HG03064 (cell line): ENCODE results near the gene DZIP1.

ENCODE experiments used
- ATAC-seq: cut with Tn5 transposase; IDR thresholded peaks from one replicate; pipeline ENCODE4 v1.9.1; 2021; ENCODE audit warnings: low read depth; ENCODE audit not compliant: unreplicated experiment

The DZIP1 gene

DNA sequence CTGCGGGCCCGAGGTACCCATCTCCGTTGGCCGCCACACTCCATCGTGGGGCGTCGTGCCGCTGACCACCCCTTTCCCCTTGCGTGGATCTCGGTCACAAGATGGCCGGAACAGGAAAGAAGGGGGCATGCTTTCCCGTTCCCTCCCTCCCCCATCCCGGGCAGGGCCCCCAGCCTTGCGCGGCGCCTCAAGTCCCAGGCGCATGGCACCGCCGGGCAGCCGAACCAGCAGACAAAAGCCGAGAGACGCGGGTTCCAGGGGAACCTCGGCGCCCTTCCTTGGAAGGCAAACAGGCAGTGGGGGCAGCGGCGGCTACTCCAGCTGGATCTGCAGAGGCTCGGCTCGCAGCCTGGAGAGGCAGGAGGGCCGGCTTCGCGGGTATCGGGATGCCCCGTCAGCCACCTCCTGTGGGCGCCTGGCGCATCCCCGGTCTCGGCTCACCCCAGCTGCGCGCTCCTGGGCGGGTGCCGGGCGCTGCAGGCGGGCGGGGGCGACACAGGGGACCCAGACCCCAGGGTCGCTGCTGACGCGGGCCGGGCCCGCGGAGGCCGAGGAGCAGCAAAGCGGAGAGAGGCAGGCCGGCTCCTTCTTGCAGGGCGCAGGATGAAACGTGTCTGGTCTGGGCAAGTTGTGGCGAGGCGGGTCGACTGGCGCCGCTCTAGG, 439 bp downstream of the DZIP1 start:
- no peak for ATAC-seq

- ATAC-seq: no peak
Observed at GRCh38 chr13:95643571-95643935, 953 bp downstream of the DZIP1 start.

DNA sequence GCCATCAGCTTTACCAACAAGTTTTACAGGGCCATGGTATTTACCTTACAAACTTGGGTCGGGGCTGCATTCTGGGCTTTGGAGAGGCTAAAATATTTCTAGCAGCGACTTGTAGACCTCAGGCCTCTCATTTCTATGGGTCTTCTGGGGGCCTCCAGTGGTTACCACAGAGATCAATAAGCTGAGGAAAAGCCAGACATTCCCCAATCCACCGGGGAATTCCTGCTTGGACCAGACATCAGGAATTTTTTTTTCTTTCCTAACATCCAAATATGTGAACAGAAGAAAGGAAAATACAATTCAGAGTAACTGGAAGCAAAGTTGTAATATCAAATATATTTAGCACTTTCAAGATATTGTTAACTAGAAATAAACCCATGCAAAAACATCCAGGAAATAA, 1.5 kb downstream of the DZIP1 start:
- ATAC-seq: no peak

DNA sequence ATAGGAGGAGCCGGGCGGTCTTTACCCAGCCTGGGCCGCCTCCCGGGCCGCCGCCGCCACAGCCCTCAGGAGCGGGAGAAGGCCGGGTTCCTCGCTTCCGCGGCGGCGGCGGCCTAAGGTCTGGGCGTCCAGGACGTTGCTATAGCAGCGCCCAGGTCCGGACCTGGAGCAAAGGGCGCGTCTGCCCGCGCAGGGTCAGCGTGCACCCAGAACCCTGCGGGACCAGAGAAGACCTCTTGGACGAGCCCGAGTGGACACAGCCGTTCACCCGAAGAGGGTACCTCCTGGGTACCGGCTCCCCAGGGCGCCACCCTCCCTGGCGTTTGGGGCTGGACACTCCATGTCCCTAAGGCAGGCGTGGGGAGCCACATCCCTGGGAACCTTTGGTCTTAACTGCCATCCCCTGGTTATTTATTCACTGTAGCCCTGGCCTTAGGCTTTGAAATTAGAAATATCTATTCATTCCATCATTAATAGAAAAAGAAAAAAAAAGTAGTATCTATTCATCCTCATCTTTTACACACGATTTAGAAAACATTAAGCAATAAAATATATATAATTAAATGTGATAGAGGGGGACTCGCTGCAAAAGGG, 2.4 kb downstream of the DZIP1 start:
- ATAC-seq: no peak

- no peak for ATAC-seq
Observed at GRCh38 chr13:95641291-95642027, 3.0 kb downstream of the DZIP1 start.

DNA sequence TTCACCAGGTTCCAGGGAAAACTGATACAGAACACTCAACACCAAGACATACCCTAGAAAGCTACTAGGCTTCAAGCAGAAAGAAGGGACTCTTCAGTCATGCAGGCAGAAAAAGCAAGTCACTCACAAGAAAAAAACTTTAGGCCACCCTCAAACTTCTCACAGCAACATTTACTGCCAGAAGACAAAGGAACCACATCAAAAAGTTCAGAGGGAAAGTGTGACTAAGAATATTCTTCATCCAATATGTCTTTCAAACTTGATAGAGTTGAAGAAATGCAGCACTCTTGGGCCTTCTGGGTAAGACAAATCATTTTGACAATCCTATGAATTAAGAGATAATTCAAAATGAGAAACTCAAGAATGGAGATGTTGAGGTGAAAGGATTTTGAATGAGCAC, 7.7 kb downstream of the DZIP1 start:
- ATAC-seq: no peak

DNA sequence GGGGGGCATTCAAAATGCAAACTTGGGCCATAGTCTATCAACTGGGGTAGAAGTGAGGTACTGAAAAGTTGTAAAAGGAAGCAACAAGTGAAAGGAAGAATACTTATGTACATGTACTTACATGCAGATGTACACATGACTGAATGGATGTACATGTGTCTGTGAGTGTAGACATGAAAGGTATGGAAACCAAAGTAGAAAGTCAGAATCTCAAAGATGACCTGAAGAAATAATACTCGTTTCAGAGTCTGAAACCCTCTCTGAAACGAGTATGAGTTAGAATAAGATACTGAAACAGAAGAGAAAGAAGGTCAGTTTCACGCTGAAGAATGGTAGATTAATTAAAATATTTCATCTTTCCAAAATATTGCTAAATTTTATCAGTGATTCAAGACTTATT, 13.9 kb downstream of the DZIP1 start:
- no peak for ATAC-seq

- no peak for ATAC-seq
Observed at GRCh38 chr13:95629071-95629470, 15.4 kb downstream of the DZIP1 start.

- ATAC-seq: no peak
Observed at GRCh38 chr13:95628488-95628887, 16.0 kb downstream of the DZIP1 start.

DNA sequence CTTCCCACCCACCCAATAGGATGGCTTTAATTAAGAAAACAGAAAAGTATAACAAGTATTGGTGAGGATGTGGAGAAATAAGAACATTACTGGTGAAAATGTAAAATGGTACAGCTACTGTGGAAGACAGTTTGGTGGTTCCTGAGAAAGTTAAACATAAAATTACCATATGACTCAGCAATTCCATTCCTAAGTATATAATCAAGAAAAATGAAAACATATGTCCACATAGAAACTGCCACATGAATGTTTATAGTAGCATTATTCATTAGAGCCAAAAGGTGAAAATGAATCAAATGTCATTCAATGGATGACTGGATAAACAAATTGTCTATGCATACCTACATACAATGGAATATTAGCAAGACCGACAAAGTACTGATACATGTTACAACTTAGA, 16.9 kb downstream of the DZIP1 start:
- no peak for ATAC-seq

DNA sequence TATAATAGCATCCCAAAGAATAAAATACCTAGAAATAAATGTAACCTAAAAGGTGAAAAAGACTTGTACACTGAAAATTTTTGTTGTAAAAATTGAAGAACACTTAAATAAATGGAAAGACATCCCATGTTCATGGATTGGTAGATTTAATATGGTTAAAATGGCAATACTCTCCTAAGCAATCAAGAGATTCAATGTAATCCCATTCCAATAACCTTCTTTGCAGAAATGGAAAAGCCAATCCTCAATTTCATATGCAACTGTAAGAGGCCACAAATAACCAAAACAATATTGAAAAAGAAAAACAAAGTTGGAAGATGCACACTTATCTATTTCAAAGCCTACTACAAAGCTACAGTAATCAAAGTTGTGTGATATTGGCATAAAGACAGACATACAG, 17.7 kb downstream of the DZIP1 start:
- ATAC-seq: no peak

GRCh38 chr13:95624020-95624419, 20.5 kb downstream of the DZIP1 start:
- no peak for ATAC-seq

- no peak for ATAC-seq
Observed at GRCh38 chr13:95623141-95623540, 21.4 kb downstream of the DZIP1 start.

DNA sequence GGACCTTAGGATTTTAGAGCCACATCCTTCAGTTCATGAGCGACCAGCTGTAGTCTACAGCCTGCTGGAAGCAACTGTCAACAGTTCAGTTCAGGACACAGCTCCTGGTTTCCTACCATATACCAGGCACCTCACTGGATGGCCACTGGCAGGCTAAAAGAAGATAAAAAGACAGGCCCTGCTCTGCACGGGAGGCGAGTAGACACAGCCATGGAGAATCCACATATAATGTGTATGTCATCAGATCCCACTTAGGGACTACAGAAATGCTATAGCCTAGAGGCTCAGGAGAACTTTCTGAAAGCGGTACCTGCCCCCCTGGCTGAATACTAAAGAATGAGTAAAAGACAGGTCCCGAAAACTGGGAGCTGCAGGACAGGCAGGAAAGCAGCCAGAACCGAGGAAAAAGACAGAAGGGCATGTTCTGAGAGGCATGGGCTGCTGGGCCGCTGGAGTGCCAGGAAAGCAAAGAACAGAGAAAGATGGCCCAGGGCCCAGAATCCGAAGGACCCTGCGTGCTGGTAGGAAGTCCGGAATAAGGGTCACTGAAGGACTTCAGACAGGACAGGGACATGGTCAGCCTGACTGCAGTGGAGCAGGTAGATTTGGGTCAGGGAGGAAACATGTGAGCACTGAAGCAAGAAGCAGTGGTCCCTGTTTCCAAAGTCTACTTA, 23.5 kb downstream of the DZIP1 start:
- ATAC-seq: no peak

GRCh38 chr13:95620030-95620824, 24.3 kb downstream of the DZIP1 start:
- ATAC-seq: no peak

DNA sequence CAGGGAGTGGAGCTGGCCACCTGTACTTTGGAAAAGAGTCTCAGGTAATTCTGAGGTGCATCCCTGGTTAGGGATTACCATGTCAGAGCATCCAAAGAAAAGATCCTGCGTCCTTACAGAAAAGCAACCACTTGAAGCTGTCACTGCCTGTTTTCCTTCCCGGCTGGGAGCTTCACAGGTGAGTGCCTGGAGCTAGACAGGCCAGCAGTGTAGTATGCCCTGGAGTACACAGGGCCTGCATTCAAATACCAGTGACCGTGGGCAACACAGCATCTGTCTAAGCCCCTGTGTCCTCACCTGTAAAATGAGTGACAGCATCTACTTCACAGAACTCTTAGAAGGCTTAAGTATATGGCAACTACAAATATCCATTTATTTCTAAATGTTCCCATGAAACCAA, 29.0 kb downstream of the DZIP1 start:
- ATAC-seq: no peak

GRCh38 chr13:95614641-95615245, 29.8 kb downstream of the DZIP1 start:
- ATAC-seq: no peak

- ATAC-seq: no peak
Observed at GRCh38 chr13:95608640-95609323, 35.7 kb downstream of the DZIP1 start.

GRCh38 chr13:95607366-95607765, 37.1 kb downstream of the DZIP1 start:
- ATAC-seq: no peak
